HG03039 (cell line): ENCODE measurements around the gene RAB9B.

Source experiments
- ATAC-seq: cut with Tn5 transposase; IDR thresholded peaks from one replicate; pipeline ENCODE4 v1.9.1; 2021; ENCODE audit warnings: mild to moderate bottlenecking, moderate library complexity; ENCODE audit not compliant: unreplicated experiment

RAB9B gene

GRCh38 chrX:103773445-103773844 lies 58.6 kb downstream of the RAB9B start:
- ATAC-seq = no peak
